PFSK-1 (cell line): ENCODE results near the gene THRB.

Experiments
- FOXP2 ChIP-seq: optimal IDR thresholded peaks from 2 replicates; pipeline ENCODE3; 2011; ENCODE audit warnings: borderline replicate concordance, control low read depth, inconsistent platforms; ENCODE audit not compliant: insufficient read depth; ENCODE audit errors: extremely low read length, extremely low read depth
- POLR2AphosphoS5 ChIP-seq: IDR thresholded peaks from 2 replicates; pipeline ENCODE4 v1.6.1; 2012; ENCODE audit warnings: low read depth, mild to moderate bottlenecking, control low read depth, low read length, moderate library complexity
- SIN3A ChIP-seq: IDR thresholded peaks from 2 replicates; pipeline ENCODE4 v1.6.1; 2012; ENCODE audit warnings: mild to moderate bottlenecking, low read length, moderate library complexity, borderline replicate concordance; ENCODE audit not compliant: insufficient read depth
- TAF1 ChIP-seq: IDR thresholded peaks from 2 replicates; pipeline ENCODE4 v1.6.1; 2012; ENCODE audit warnings: low read length, control low read depth, borderline replicate concordance; ENCODE audit not compliant: insufficient read depth
- TF ChIP-seq, protein P1 (sequence below), 2 experiments: IDR thresholded peaks; 2 replicates each; pipeline versions ENCODE4 v1.6.1 to v1.8.0; 2011 to 2012; ENCODE audit warnings: low read depth in 2 of 2, low read length in 2 of 2, control low read depth in 1 of 2, inconsistent platforms in 1 of 2, mild to moderate bottlenecking in 1 of 2, moderate library complexity in 1 of 2; ENCODE audit not compliant: insufficient read depth in 1 of 2

Gene THRB

DNA sequence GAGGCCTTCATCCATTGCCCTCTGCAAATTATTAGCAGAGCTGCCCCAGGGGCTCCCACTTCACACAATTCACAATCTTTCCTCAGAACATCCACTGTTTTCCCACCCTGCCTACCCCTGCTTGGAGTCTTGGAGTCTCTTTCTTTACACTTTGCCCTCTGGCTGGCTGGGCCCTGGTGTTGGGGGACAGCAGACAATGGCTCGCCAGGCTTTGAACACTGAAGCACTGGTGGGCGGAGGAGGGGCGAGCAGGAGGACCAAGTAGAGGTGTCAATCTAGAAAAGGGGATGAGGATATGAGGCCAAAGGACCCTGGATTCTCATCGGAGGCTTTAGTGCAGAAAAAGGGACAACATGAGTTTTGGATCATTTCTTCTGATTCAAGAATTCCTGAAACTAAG lies 337.5 kb downstream of the THRB start:
- no peak for TF ChIP-seq TAF1
- no peak for TF ChIP-seq SIN3A
- TF ChIP-seq POLR2AphosphoS5: no peak

DNA sequence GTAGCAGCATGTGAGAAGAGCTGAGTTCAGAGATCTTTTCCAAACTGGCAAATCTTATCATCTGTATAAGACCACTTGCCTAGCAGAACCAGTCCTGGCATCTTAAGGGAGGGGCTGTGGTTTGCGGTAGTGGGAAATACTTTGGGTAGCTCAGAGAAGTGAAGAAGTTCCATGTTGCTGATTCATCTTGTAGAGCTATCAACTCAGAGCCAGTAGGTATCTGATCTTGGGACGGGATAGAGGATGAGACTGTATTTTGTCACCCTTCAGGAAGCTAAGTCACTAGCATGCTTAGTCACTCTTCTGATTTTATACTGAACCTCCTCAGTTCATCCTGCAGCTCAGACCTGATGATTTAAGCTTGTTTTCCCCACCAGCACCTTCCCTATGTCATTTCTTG lies 338.2 kb downstream of the THRB start:
- TF ChIP-seq SIN3A: no peak
- TF ChIP-seq, protein P1, sequence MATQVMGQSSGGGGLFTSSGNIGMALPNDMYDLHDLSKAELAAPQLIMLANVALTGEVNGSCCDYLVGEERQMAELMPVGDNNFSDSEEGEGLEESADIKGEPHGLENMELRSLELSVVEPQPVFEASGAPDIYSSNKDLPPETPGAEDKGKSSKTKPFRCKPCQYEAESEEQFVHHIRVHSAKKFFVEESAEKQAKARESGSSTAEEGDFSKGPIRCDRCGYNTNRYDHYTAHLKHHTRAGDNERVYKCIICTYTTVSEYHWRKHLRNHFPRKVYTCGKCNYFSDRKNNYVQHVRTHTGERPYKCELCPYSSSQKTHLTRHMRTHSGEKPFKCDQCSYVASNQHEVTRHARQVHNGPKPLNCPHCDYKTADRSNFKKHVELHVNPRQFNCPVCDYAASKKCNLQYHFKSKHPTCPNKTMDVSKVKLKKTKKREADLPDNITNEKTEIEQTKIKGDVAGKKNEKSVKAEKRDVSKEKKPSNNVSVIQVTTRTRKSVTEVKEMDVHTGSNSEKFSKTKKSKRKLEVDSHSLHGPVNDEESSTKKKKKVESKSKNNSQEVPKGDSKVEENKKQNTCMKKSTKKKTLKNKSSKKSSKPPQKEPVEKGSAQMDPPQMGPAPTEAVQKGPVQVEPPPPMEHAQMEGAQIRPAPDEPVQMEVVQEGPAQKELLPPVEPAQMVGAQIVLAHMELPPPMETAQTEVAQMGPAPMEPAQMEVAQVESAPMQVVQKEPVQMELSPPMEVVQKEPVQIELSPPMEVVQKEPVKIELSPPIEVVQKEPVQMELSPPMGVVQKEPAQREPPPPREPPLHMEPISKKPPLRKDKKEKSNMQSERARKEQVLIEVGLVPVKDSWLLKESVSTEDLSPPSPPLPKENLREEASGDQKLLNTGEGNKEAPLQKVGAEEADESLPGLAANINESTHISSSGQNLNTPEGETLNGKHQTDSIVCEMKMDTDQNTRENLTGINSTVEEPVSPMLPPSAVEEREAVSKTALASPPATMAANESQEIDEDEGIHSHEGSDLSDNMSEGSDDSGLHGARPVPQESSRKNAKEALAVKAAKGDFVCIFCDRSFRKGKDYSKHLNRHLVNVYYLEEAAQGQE (IDR thresholded peaks at IDR 0.05; ENCODE audit: insufficient read depth in 1 of 2, low read depth in 2 of 2, low read length in 2 of 2): no peak
- no peak for TF ChIP-seq TAF1
- no peak for TF ChIP-seq POLR2AphosphoS5
- TF ChIP-seq FOXP2: no peak

DNA sequence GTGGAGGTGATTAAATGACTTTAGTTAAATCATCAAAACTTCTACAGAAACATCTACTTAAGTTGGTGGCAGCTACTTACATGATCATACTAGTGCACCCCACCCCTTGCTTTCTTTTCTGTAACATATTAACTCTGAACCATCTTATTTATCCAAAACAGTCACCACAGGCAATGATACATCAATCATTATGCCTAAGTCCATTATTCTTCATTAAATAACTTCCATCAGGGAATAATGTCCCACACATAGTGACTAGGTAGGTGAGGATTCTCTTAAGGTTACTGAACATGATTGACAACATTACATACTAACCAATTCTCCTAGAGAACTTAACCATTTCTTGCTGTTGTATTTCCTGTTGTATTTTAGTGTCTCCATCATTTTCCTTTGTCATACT lies 339.4 kb downstream of the THRB start:
- no peak for TF ChIP-seq TAF1
- no peak for TF ChIP-seq FOXP2
- TF ChIP-seq POLR2AphosphoS5: no peak
- TF ChIP-seq, protein P1 (IDR thresholded peaks at IDR 0.05; ENCODE audit: insufficient read depth in 1 of 2, low read depth in 2 of 2, low read length in 2 of 2): no peak
- no peak for TF ChIP-seq SIN3A

DNA sequence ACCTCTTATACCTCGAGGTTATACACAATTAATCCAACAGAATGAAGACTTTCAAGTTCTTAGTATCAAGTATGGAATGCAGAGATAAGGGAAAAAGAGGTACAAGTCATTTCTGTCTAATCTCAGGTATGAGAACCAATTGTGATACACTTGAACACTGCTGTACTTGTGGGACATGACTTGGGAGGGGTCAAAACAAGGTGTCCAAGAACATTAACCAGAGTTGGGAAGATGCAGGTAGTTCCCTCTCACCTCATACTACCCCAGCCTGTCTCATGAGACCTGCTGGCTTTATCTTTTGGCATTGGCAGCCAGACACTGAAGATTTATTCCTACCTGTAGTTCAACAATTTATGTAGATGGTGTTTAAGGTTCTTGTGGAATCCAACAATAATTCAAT lies 339.9 kb downstream of the THRB start:
- no peak for TF ChIP-seq FOXP2
- TF ChIP-seq, protein P1 (IDR thresholded peaks at IDR 0.05; ENCODE audit: insufficient read depth in 1 of 2, low read depth in 2 of 2, low read length in 2 of 2): no peak
- TF ChIP-seq TAF1: no peak
- TF ChIP-seq SIN3A: no peak
- TF ChIP-seq POLR2AphosphoS5: no peak

DNA sequence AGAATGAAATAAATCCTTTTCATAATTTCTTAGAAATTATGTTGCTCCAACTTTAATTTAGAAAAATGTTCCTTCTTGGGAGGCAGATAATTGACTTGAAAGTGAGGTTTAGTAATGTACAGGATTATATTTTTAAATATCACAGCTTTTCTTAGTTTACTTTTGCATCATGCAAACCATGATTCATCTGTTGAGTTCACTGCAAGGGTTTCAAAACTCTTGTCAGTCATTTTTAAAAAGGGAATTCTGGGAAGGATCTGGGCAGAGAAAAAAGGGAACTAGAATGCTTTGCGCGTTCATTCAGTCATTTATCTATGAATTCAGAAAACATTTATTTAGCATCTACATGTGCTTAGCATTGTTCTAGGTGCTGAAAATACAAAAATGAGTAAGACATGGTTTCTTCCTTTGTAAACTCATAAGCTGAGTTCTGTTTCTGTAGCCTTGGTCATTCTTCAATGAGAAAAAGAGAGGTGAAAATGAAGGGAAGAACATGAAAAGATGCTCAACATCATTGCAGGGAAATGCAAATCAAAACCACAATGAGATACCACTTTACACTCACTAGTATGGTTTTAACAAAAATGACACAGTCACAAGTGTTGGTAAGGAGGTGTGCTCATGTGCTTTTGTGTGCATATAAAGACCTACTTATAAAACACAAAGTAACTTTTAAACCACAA lies 340.5 kb downstream of the THRB start:
- TF ChIP-seq, protein P1 (IDR thresholded peaks at IDR 0.05; ENCODE audit: insufficient read depth in 1 of 2, low read depth in 2 of 2, low read length in 2 of 2): no peak
- TF ChIP-seq SIN3A (no peak), FOXP2 (no peak), POLR2AphosphoS5 (no peak), TAF1 (no peak)
